ENCODE results near the gene BMP10.

The BMP10 gene, protein sequence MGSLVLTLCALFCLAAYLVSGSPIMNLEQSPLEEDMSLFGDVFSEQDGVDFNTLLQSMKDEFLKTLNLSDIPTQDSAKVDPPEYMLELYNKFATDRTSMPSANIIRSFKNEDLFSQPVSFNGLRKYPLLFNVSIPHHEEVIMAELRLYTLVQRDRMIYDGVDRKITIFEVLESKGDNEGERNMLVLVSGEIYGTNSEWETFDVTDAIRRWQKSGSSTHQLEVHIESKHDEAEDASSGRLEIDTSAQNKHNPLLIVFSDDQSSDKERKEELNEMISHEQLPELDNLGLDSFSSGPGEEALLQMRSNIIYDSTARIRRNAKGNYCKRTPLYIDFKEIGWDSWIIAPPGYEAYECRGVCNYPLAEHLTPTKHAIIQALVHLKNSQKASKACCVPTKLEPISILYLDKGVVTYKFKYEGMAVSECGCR

DNA sequence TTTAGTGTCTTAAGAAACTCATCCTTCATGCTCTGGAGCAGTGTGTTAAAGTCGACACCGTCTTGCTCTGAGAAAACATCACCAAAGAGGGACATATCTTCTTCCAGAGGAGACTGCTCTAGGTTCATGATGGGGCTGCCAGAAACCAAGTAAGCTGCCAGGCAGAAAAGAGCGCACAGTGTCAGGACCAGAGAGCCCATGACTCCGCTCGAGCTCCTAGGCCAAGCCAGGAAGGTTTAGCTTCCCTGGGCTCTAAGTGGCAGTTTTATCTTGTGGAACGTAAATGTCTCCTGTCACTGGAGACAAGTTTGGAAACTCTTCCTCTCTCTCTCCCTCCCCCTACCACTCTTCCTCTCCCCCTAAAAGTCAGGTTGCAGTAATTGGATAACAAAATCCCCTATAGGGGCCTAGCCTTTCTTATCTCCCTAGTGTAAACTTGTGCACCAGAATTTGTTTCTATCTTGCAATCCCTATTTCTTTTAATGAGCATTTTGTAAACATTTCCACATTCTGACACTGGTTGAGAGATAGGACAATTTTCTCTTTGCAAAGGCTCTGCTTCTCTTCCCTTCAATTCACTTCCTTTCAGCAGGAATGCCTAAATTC, at the start of gene BMP10:
TSS of gene BMP10 (minus strand) at position 239 of the 606 bp plus-strand sequence. CDS start at position 200, 39 bp downstream.
- DNase-seq (ENCODE audit: low read depth in 3 of 3, low spot score in 1 of 3) = no peak

DNA sequence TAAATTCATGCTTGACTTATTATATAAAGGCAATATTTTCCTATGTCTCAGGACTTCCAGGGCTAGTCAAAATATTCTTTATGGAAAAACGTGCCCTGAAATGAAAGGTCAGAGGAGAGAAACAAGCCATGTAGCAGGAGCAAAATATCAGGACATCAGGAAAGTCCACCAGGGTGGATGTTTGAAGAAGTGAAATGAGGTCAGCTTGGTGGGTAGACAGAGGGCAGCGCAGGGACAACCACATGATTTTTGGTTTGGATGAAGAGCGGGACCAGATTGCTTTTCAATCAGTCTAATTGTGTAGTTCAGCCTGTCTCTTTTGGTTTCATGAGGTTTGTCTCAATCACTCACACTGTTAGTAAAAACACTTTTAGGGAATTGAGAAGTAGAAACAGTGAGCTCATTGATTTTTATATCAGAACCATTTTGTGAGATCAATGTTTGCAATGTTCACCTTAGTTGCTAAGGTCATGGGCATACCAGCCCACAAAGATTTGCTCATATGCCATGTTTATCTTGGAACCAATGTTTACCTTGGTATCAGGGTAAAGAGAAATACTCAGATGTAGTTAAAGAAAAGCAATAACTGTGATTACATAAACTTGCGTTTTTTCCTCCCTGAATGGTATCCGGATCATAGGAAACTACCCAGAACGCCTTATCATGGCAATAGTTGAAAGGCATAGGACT, 49.4 kb upstream of the BMP10 start:
- no peak for DNase-seq (ENCODE audit: low read depth in 3 of 3, low spot score in 1 of 3)

DNA sequence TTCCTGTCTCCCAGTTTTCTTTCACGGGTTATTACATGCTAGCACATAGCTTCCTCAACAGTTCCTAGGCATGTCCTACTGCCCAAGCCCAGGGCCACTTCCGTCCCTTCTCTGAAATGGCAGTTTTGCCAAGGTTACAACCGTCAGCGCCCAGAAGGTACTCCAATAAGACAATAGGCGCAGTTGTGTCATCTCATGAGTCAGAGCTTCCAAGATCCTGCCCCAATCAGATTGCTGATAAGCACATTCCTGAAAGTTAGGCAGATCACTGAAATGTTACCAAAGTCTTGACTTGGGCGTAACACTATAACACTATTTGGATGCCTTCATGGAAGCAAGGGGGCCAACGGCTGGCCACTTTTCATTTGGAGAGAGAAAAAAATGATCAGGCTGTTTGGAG, 47.3 kb upstream of the BMP10 start:
- DNase-seq (ENCODE audit: low read depth in 3 of 3, low spot score in 1 of 3) = no peak

DNA sequence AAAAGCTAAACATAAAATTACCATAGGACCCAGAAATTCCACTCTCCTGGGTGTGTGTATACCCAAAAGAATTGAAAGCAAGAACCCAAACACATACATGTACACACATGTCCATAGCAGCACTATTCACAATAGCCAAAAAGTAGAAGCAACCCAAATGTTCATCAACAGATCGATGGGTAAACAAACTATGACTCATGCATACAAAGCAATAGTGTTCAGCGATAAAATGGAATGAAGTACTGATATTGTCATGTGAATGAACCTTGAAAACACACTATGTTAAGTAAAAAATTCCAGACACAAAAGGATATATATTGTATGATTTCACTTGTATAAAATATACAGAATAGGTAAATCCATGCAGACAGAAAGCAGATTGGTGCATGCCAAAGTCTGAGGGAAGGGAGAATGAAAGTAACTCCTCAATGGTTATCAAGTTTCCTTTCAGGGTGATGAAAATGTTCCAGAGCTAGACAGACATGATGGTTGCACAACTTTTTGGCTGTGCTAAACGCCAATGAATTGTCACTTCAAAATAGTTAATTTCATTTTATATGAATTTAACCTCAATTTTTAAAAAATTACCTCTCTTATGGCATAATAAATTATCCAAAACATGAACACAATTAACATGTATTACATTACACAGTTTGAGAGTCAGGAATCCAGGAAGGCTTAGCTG, 46.0 kb upstream of the BMP10 start:
- DNase-seq (ENCODE audit: low read depth in 3 of 3, low spot score in 1 of 3) = no peak

DNA sequence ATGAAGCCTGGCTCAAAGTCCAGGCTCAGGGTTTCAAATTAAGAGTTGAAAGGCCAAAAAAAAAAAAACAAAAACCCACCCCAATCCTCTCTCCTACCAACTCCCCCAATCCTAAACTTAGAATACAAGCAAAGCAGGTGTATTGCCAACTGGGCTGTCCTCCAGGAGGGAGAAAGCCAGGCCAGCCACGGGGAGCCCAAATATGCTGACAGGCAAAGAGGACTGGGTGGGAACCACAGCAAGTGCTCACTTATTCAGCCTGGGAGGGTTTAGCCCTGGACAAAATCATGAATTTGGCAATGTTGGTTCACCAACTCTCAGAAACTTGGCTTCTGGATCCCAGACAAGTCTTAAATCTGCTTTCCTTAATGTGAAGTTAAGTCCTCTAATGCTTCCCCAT, 45.0 kb upstream of the BMP10 start:
- DNase-seq (ENCODE audit: low read depth in 3 of 3, low spot score in 1 of 3) = no peak

DNA sequence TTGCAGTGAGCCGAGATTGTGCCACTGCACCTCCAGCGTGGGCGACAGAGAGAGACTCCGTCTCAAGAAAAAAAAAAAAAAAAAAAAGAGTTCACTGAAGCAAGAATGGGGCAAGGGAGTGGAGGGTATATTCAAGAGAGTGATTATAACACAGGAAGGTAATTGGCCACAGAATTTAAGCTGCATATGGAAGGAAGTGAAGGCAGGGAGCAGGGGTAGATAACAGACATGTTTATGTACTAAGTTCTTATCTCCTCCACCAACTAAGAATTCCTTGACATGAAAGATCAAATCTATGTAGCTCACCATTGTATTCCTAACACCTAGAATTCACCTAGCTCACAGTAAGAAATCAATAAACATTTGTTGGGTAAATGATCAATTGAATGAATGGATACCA, 44.2 kb upstream of the BMP10 start:
- no peak for DNase-seq (ENCODE audit: low read depth in 3 of 3, low spot score in 1 of 3)

DNA sequence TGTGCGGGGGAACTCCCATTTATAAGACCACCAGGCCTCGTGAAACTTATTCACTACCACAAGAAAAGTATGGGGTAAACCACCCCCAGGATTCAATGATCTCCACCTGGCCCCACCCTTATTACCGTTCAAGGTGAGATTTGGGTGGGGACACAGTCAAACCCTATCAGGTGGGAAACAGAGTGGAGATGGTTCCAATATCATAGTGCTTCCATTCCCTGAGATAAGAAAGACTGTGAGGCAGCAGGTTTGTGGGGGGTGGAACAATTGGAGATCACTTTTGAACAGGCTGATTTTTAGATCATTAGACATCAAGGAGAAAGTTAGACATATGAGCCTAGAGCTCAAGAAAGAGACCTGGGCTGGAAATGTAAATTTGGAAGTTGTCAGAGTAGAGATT, 42.2 kb upstream of the BMP10 start:
- DNase-seq (ENCODE audit: low read depth in 3 of 3, low spot score in 1 of 3) = no peak

DNA sequence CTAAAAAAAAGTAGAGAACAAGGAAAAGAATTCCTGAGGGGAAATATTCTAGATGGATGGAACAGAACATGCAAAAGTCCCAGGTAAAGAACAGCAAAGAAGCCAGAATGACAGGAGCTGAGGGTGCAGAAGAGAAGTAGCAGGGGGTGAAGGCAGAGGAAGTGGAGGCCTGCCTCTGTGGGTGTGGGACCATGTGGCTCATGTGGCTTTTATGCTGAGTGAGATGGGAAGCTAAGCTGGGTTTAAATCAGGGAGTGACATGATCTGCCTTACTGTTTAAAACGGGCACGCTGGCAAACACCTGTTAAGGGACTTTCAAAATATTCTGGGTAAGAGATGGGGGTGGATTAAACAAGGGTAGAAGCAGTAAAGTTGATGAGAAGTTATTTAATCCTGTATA, 41.5 kb upstream of the BMP10 start:
- no peak for DNase-seq (ENCODE audit: low read depth in 3 of 3, low spot score in 1 of 3)

DNA sequence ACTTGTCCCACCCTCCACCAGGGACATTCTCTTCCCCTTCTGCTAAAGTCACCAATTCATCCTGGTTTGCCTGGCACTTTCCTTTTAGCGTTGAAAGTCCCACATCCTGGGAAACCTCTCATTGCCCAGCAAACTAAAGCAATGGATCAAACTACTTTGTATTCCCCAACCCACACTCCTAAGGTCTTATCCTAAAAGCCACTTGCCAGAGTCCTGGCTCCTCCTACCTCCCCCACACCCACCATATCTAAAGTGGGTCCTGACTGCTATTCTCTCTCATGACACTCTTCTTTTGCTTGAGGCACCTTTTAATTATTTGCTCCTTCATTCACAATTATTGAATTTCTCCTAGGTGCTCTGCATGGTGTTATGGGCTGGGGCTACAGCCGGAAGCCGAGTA, 40.9 kb upstream of the BMP10 start:
- no peak for DNase-seq (ENCODE audit: low read depth in 3 of 3, low spot score in 1 of 3)

DNA sequence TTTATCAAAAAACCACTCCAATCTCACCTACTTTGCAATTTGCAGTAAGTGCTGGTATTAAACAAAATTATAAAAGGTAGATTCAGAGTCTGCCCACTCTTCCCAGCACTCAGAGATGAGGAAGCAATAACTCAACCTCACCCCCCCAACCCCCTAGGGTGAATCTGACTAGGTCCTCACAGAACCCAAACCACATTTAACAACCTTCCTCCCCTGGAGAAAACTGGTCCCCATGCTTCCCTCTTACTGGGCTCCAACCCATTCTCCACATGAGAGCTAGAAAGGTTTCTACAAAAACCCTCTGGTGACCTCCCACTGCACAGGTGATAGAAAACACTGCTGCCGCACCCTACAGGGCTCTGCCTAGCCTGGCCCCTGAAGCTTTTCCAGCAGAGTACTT, 40.5 kb upstream of the BMP10 start:
- no peak for DNase-seq (ENCODE audit: low read depth in 3 of 3, low spot score in 1 of 3)

DNA sequence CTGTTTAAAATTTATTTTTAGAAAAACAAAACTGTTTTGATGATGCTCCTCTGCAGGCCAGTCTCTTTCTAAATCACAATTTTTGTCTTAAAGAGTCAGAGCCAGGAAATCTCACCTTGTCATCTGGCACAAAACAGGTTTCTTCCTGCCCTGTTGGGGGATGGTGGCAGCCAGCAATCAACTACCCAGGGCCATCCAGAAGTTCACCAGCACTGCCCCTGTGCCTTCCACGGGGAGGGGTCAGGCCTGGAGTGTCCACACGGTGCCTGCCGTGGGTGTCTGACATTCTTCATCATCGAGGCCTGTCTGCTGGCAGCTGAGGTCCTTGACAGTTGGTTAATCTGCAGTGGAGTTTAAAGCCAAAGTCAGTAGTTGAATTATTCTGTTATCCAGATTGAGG, 40.0 kb upstream of the BMP10 start:
- no peak for DNase-seq (ENCODE audit: low read depth in 3 of 3, low spot score in 1 of 3)

DNA sequence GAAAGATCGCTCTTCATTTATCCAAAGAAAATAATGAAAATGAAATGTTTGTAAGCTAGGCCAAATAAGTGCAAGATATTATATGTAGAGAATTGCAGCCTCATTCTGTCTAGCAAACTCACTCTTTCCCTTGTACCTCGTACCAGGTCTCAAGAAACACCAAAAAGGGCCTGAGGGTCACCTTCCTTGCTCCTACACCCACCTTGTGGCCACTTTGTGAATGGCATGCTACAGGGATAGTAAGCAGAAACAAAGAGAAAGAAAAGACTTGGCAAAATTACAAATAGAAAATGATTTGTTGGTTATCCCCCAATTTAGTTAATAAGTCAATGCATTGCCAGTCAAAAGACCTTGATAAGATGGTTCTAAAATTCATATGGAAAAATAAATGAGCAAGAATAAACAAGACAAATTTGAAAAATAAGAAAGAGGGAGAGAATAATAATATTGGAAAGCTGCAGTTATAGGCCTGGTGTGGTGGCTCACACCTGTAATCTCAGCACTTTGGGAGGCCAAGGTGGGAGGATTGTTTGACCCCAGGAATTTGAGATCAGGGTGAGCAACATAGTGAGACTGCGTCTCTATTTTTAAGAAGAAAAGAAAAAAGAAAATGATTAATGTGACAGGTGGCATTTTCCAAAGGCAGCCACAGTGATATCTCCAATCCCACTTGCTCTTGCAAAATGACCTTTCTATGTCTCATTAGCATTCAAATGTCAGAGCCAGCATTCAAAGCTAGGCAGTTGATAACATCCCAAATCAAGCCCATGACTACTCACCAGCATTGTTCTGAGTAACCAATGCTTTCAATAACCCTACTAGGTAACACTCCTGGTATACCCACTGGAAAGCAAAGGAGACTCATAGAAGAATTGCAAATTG, 38.8 kb upstream of the BMP10 start:
- peak in 2 of 3 donors; percentile 39 to 57 for DNase-seq (ENCODE audit: low read depth in 3 of 3, low spot score in 1 of 3)

DNA sequence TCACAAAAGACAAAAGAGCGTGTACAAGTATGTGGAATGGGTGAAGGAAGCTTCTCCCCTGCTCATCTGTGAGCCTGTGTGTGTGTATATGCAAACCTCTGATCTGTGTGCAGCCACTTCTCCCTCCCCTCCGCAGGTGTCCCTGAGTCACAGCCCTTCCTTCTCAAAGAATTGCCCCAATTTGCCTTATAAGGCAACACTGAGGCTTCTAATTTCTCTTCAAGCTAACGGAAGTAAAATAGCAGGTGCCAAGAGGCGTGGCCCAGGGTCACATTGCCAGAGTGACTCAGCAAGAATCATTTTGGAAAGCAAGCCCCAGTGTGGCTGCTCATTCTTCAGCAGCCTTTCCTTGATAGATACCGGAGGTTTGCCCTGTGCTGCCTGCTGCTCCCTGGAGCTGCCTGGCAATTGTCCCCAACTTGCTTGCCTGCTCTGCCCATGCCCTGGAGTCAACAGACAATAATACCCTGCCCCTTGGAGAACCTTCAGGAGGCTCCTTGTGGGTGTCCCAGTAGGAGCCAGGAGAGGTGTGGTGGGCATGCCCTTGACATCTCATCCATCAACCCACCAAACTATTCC, 37.3 kb upstream of the BMP10 start:
- DNase-seq (ENCODE audit: low read depth in 3 of 3, low spot score in 1 of 3) = peak; percentile 61 to 72 (median 66)

DNA sequence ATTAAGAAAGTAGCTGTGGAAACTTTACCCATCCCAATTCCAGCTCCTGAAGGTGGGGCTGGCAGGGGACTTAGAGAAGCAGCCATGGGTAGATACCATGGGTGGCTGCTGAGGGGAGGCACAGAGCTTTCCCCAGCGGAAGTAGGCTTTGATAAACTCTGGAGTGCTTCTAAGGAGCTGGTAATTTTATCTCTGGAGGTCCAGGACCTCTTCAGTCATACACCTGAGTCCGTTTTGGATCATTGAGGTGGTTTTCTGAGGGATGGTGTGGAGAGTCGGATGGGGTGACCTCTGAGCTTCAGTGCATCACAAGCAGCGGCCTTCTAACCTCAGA, 36.7 kb upstream of the BMP10 start:
- DNase-seq (ENCODE audit: low read depth in 3 of 3, low spot score in 1 of 3) = no peak

DNA sequence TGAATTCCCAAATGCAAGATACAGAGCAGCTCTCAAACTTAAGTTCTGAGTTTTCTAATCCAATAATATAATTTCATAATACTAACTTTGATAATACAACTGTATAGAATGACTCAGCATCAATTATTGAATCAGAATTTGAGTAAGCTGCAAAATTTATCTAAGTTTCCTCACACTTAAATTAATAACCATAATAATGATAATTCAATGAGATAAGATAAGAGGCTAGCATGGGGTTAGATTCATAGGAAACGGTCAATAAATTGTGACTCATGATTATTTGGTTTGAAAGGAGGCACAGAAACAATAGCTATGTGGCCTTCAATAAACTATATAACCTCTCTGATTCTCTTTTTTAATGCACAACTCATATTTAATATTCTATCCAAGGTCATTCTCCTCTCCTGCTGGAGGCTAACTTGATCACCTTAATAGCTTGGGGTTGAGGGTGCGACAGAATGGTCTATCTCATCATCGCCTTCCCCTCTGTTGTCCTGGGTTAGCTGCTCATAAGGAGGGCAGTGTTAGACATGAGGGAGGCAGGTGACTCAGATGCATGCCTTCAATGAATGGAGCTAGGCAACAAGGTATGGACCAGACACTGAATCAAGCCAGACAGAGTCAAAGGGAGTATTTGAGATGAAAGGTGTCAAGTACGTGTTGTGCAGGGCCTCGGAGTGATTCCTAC, 36.2 kb upstream of the BMP10 start:
- no peak for DNase-seq (ENCODE audit: low read depth in 3 of 3, low spot score in 1 of 3)

DNA sequence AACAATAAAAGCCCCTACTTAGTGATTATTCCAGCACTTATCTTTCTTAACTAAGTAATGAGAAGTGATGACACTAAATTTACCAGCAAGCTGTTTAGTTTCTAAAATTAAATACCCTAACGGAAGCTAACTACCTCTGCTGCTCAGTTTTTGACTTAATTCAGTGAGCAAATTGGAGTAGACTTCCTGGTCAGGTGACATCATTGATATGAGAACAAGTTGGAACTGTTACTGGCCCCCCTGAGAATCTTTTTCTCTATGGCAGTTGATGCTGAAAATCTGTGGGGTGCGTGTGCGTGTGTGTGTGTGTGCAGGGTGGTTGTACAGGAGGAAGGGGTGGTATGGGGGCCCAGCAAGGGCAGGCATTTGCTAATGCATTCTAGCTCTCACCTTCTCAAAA, 35.5 kb upstream of the BMP10 start:
- DNase-seq (ENCODE audit: low read depth in 3 of 3, low spot score in 1 of 3) = no peak

DNA sequence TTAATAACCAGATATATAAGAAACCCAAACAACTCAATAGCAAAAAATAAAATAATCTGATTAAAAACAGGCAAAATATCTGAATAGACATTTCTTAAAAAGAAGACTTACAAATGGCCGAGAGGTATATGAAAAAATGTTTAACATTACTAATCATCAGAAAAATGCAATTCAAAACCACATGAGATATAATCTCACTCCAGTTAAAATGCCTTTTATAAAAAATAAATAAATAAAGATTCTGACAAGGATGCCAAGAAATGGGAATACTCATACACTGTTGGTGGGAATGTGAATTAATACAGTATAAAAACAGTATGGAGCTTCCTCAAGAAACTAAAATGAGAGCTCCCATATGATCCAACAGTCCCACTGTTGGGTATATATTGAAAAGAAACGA, 33.9 kb upstream of the BMP10 start:
- no peak for DNase-seq (ENCODE audit: low read depth in 3 of 3, low spot score in 1 of 3)

DNA sequence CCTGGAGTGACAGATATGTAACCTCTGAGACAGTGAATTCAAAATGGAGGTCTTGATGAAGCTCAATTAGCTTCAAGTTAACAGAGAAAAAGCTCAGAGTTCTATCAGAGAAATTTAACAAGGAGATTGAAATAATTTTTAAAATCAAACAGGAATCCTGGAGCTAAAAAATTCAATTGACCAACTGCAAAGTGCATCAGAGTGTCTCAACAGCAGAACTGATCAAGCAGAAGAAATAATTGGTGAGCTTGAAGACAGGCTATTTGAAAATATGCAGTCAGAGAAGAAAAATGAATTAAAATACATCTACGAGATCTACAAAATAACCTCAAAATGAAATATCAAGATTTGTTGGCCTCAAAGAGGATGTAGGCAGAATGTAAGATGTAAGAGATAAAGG, 30.4 kb upstream of the BMP10 start:
- DNase-seq (ENCODE audit: low read depth in 3 of 3, low spot score in 1 of 3) = no peak

DNA sequence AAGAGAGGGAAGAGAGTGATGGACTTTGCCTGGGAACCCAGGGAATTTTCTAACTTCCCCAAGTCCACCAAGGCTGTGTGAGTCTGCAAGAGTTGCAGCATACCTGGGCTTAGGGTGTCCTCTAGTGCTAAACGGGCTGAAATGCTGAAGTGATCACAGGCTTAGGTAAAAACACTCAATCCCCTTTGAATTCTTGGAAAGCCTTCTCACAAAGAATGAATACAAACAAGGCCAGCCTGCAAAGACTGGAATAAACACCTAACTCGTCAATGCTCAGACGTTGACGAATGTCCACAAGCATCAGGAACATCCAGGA, 30.0 kb upstream of the BMP10 start:
- DNase-seq (ENCODE audit: low read depth in 3 of 3, low spot score in 1 of 3) = no peak

All from stimulated activated CD4-positive, alpha-beta T cell treated with anti-CD3 and anti-CD28 coated beads, TNF-alpha, amount 100 ng/mL, for 1 hour (primary cell).